GM19025 (cell line): ENCODE data around the gene DCTPP1.
"Not testable (repeated sequence)": the region's sequence is repeated elsewhere in the genome, so short reads cannot be mapped to it uniquely, and the experiment has no call there.

Source experiments
- ATAC-seq: cut with Tn5 transposase; IDR thresholded peaks from one replicate; pipeline ENCODE4 v1.9.1; 2021; ENCODE audit warnings: mild to moderate bottlenecking, low read depth, moderate library complexity; ENCODE audit not compliant: unreplicated experiment

Gene DCTPP1

GRCh38 chr16:30416047-30416603, 13.7 kb downstream of the DCTPP1 start:
- no peak for ATAC-seq

GRCh38 chr16:30414159-30414558, 15.7 kb downstream of the DCTPP1 start:
- ATAC-seq = no peak

GRCh38 chr16:30413112-30413806, 16.6 kb downstream of the DCTPP1 start:
- no peak for ATAC-seq

DNA sequence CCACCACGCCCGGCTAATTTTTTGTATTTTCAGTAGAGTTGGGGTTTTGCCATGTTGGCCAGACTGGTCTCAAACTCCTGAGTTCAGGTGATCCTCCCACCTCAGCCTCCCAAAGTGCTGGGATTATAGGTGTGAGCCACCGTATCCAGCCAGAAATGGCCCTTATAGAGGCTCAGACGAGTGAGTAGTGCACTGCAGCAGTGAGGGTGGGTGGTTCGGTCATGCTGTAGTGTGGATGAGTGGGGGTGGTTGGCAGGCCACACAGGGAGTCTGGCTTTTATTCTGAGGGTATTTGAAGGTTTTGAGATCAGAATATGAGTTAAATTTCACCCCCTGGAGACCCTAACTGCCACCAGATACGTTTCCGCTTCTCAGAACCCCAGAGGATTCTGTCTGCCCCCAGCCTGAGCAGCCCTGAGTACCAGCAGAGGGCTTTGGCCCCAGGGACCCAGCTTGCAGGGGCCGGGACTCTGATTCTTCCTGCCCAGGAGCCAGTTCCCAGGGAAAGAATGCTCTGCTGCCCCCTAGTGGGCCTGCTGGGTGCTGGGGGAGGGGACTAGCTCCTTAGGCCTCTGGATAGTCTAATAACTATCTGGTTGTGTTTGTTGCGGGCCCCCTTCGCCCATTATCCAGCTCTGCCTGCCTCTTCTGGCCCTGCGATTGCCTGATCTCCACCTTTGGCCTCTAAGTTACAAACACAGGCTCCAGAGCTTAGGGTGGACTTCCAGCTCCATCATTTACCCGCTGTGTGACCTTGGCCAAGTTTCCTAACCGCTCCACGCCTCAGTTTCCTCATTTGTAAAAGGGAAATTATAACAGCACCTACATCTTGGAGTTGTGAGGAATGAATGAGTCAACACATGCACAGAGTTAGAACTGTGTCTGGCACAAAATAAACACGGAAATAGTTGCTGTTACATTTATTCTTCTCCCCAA, 20.4 kb downstream of the DCTPP1 start:
- no peak for ATAC-seq

DNA sequence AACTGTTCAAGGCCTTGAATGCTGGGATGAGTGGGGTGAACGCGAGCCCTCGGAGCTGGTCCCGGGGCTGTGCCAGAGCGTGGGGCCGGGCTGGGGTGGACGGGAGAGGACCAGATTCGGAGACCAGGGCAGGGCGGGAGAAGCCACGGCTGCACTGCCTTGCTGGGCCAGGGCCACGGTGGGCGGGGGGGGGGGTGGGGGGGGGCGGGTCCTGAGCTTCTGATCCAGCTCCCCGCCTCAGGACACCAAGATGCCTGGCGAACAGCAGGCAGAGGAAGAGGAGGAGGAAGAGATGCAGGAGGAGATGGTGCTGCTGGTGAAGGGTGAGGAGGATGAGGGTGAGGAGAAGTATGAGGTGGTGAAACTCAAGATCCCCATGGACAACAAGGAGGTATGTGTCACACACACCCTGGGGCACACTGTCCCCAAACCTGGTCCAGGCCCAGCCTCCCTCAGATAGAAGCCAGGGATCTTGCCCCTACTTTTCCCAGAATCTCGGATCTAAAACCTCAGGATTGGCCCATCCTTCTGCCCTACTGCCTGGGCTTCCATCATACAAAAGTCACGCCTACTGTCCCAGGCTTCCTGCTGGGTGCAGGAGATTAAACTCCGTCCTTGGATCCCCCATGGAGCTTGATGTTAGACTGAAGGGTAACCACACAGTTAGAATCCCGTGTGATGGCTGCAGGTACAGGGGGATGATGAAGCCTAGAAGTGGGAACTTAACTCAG, 21.9 kb downstream of the DCTPP1 start:
- ATAC-seq = no peak

DNA sequence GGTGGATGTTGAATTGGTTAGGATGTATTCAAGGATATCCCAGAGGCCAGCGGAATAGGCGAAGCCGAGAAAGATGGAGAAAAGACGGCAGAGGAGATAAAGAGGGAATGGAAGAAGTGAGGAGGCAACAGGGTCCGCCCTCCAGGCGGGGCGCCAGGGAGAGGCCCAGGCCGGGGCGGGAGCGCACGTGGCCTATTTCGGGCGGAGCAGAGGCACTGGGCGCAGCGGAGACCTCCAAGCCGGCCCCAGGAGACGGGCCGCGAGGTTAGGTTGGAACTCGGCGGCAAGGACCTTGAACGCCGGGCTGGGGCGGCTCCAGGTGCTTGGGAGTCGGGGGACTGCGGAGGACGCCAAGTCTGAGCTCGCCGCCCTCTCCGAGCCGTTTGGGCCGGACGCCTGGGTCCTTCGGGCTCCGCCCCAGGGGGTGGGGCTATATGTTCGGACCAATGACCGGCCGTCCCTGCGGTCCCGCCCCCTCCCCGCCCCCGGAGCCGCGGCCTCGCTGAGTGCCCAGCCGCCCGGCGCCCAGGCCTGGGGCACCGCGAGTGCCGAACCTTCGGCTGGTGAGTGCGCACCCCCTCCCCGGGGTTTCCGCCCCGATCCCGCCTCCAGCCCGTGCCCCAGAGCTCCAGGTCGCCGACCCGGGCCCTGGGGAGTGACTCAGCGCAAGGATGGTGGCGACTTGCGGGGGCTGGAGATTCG, 22.6 kb downstream of the DCTPP1 start, which contains the start of gene ZNF771:
Gene ZNF771 (plus strand): TSS at position 505 of the 702 bp plus-strand sequence. CDS start 448 bp downstream, outside the sequence.
- ATAC-seq = peak; percentile 85

DNA sequence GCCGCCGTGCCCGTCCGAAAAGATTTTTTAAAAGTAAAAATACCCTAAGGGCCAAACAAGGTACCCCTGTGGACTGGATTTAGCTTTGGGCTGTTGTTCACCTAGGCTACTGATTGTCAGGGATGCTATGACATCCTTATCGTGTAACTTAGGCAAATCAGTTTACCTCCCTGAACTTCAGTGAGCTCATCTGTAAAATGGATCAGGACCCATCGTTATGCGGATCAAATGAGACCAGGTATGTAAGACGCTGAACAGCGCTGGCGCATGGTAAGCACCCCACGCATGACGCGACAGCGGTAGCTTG, 23.1 kb downstream of the DCTPP1 start:
- no peak for ATAC-seq

GRCh38 chr16:30401768-30402425, 27.9 kb downstream of the DCTPP1 start:
- no peak for ATAC-seq

GRCh38 chr16:30399435-30400186, 30.2 kb downstream of the DCTPP1 start:
- ATAC-seq = no peak

GRCh38 chr16:30398661-30399434, 31.0 kb downstream of the DCTPP1 start:
- no peak for ATAC-seq

GRCh38 chr16:30397776-30398660, 31.8 kb downstream of the DCTPP1 start:
- ATAC-seq = no peak

DNA sequence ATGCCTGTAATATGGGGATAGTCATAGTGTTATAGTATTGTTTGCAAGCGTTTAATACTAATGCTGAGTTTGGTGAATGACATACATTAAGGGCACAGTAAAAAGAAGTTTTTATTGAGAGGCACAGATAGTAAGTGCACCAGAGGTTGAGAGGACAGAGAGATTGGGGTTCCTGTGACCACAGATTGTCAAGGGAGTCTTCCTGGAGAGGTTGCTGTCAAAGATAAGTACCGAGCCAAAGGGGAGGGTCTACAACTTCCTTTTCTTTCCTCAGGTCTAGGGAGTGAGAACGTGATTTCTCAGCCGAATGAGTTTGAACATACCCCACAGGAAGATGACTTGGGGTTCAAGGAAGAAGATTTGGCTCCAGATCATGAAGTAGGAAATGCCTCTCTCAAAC, 32.8 kb downstream of the DCTPP1 start:
- no peak for ATAC-seq

GRCh38 chr16:30396627-30397026, 33.2 kb downstream of the DCTPP1 start:
- ATAC-seq = not testable (repeated sequence)

DNA sequence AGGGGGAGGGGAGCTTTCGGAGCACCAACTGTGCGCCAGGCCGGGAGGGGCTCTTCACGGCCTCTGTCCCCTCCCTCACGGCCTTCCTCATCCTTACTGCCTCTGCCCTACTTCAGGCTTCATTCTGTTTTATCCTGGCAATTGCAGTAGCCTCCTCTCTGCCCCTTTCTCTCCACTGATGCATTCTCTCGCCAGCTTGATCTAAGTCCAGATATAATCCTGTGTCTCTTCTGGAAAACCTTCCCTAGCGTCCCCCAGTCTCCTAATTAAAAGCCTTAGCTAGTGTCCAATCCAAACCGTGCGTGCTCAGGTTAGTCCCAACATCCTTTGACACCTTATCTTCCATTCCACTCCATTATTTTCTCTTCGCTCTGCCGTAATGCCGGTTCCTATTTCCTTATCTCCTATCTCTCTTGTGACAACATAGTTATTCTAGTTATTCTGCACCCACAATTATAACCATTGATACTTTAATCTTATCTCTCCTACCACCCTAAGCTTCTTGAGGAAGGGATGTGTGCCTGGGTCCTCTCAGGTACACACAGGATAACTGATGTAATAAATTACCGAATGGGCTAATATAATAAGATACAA, 33.7 kb downstream of the DCTPP1 start:
- no peak for ATAC-seq

DNA sequence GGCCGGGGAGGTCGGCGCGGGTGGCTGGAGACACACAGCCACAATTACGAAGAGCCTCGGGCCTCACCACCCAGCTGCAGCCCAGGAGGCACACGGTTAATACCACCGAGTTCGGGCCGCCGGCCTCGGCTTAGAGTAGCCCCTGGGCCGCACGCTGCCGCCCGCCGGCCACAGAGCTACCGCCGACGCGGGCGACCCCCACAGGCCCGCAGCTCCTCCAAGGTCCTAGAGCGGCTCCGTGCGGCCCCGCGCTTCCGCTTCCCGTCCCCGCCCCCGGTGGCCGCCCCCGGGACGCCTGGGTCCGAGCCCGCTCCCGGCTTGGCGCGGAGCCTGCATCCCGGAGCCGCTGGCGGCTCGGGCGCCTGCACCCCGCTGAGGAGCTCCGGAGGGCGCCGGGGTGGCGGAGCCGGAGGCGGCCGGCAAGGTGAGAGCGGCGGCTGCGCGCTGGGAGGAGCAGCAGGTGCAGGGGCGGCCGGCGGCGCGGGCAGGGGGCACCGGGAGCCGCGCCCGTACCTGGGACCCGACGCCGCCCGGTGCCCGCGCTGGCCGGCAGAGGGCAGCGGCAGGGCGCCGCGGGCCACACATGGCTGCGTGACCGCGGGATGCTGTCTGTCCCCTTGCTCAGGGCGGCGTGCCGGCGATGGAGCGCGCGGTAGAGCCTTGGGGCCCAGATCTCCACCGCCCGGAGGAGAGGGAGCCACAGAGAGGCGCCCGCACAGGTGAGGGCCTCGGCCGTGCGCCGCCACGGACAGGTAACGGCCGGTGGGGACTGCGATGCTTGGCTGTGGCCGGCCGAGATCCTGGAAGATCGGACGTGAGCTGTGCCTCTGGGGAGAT, 34.5 kb downstream of the DCTPP1 start, which contains the start of gene ZNF48:
Gene ZNF48 (plus strand): TSS at position 266 of the 837 bp plus-strand sequence. CDS start 375 bp downstream, at position 641.
- ATAC-seq = peak; percentile 77
